OCI-LY1 (cell line): ENCODE data around the gene CCNJL.

Source experiments
- CTCF ChIP-seq: fragments of 200-600 bp; sonication (generic), shearing (Covaris generic); IDR thresholded peaks from 2 replicates; pipeline ENCODE4 v1.5.1; 2017; ENCODE audit warnings: mild to moderate bottlenecking, antibody characterized with exemption, low read length, moderate library complexity, mixed read lengths
- EZH2 ChIP-seq: fragments of 200-600 bp; sonication (generic), shearing (Covaris generic); IDR thresholded peaks from 2 replicates; pipeline ENCODE4 v1.8.0; 2017; ENCODE audit warnings: borderline replicate concordance, mixed run types, mild to moderate bottlenecking, antibody characterized with exemption, low read length, moderate library complexity, mixed read lengths

- TF ChIP-seq CTCF: no peak
- no peak for TF ChIP-seq EZH2
Observed at GRCh38 chr5:160289721-160290120, 22.6 kb downstream of the CCNJL start.
